Measurements from ENCODE around the gene TCF4. TPM values are rescaled to one million over a fixed set of nuclear protein-coding genes. Genes with fewer than 3 reads are reported as not detected.

Gene TCF4
- total and polyA plus RNA-seq, 2 donors (not counting 1 experiment from before 2014, with no cell fraction given) = 68.5 to 353 TPM

DNA sequence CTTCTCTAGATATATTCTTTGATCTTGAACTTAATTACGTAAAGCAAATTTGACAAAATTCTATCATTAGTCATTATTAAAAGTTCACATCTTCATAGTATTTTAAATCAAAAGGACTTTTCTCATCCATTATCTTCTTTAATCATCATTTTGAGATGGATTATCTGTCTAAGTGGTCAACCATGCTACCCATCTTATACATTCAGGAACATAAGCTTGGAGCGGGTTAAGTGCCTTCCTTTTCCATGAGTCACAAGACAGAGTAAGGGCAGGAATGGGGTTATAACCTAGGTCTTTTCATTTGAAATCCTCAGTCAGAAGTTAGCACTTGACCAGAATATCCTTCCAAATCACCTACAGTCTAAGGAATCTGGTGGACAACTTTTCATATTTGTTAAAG, 297.1 kb downstream of the TCF4 start:
- no peak for DNase-seq
- WGBS (ENCODE audit: insufficient coverage) = no CpG with 5 or more reads among the region's 2 CpGs
- CTCF ChIA-PET = interaction anchor here (0.9 to 1.3 kb wide), 2 partner anchors 36 to 56 kb away, joined by 3 to 4 read pairs; no protein-coding TSS in a partner anchor
- H3K27ac Mint-ChIP-seq = no peak overlapping the region
- Histone ChIP-seq H3K27me3 (replicated peaks in 1 of 4; ENCODE audit: control extremely low read depth in 1 of 4, control insufficient read depth in 3 of 4, insufficient read depth in 4 of 4, low read length in 3 of 4) (no peaks in the 10 kb centered on the region), H3K79me2 (ENCODE audit: control insufficient read depth, insufficient read depth, low read length) (peaks cover 100% of the 10 kb centered on the region), H4K20me1 (ENCODE audit: control insufficient read depth, insufficient read depth, low read length, poor library complexity, severe bottlenecking) (peaks cover 20% of the 10 kb centered on the region), H3K36me3 (replicated peaks in 1 of 2; ENCODE audit: control extremely low read depth in 1 of 2, control insufficient read depth in 1 of 2, extremely low read depth in 1 of 2, insufficient read depth in 2 of 2, low read length in 1 of 2) (peaks cover 0 to 10% of the 10 kb centered on the region in 2 experiments), H3K27ac (ENCODE audit: low read length in 2 of 2) (peak overlapping the region in 1 of 2 donors; percentile 17), H3K4me3 (ENCODE audit: control extremely low read depth in 1 of 5, extremely low read depth in 1 of 5, insufficient read depth in 1 of 5, low read depth in 2 of 5, low read length in 4 of 5) (no peak overlapping the region), H2AFZ (ENCODE audit: insufficient read depth, low read depth, low read length, poor library complexity, severe bottlenecking) (no peak overlapping the region), H3K4me2 (replicated peaks; ENCODE audit: low read depth, low read length, poor library complexity, severe bottlenecking) (no peak overlapping the region), H3K9ac (ENCODE audit: low read length) (no peak overlapping the region), H3K4me1 (ENCODE audit: control insufficient read depth in 2 of 2, insufficient read depth in 2 of 2, low read length in 2 of 2) (peaks cover 14 to 35% of the 10 kb centered on the region in 2 donors), H3K9me3 (ENCODE audit: control extremely low read depth in 1 of 3, control insufficient read depth in 2 of 3, insufficient read depth in 1 of 3, low read length in 2 of 3) (no peaks in the 10 kb centered on the region)
- H3K27me3 Mint-ChIP-seq = no peaks in the 10 kb centered on the region
- H3K9me3 Mint-ChIP-seq (ENCODE audit: insufficient read depth) = no peaks in the 10 kb centered on the region
- TF ChIP-seq CTCF (IDR thresholded peaks at IDR 0.05) (no peak), EZH2 (IDR thresholded peaks at IDR 0.05; ENCODE audit: borderline replicate concordance, insufficient read depth, low read depth, low read length, poor library complexity, severe bottlenecking) (no peak)
- H3K4me3 Mint-ChIP-seq = no peak overlapping the region
- ATAC-seq (ENCODE audit: low read depth) = no peak
- intact Hi-C loops (cut with micrococcal nuclease) = loop anchor here (2.0 kb wide), 1 partner anchor 14 kb away; no protein-coding TSS in a partner anchor
- POLR2A ChIA-PET = no interaction called here
- H3K4me1 Mint-ChIP-seq = peaks cover 79% of the 10 kb centered on the region

DNA sequence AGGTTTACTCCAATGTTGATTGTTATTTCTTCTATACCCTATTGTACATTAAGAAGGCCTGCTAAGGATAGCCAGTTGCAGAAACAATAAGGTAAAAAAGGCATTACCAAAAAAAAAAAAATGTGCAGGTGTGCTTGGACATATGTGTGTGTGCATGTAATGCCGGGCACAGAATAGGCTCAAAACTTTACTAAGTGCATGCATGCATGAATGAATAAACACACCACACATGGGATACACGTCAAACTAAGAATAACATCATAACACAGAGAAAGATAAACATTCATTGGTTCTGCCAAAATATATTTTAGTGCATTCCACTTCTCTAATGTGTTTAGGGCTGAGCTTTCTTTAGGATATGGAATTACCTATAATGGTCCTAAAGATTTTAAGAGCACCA, 298.2 kb downstream of the TCF4 start:
- Histone ChIP-seq H3K4me2 (replicated peaks; ENCODE audit: low read depth, low read length, poor library complexity, severe bottlenecking) (peak overlapping the region; percentile 1), H2AFZ (ENCODE audit: insufficient read depth, low read depth, low read length, poor library complexity, severe bottlenecking) (no peak overlapping the region), H3K4me3 (ENCODE audit: control extremely low read depth in 1 of 5, extremely low read depth in 1 of 5, insufficient read depth in 1 of 5, low read depth in 2 of 5, low read length in 4 of 5) (no peak overlapping the region), H3K79me2 (ENCODE audit: control insufficient read depth, insufficient read depth, low read length) (peaks cover 100% of the 10 kb centered on the region), H3K9ac (ENCODE audit: low read length) (no peak overlapping the region), H3K9me3 (ENCODE audit: control extremely low read depth in 1 of 3, control insufficient read depth in 2 of 3, insufficient read depth in 1 of 3, low read length in 2 of 3) (no peaks in the 10 kb centered on the region), H3K4me1 (ENCODE audit: control insufficient read depth in 2 of 2, insufficient read depth in 2 of 2, low read length in 2 of 2) (peaks cover 14 to 35% of the 10 kb centered on the region in 2 donors), H4K20me1 (ENCODE audit: control insufficient read depth, insufficient read depth, low read length, poor library complexity, severe bottlenecking) (peaks cover 20% of the 10 kb centered on the region), H3K27me3 (replicated peaks in 1 of 4; ENCODE audit: control extremely low read depth in 1 of 4, control insufficient read depth in 3 of 4, insufficient read depth in 4 of 4, low read length in 3 of 4) (no peaks in the 10 kb centered on the region), H3K27ac (ENCODE audit: low read length in 2 of 2) (peak overlapping the region in 1 of 2 donors; percentile 17), H3K36me3 (replicated peaks in 1 of 2; ENCODE audit: control extremely low read depth in 1 of 2, control insufficient read depth in 1 of 2, extremely low read depth in 1 of 2, insufficient read depth in 2 of 2, low read length in 1 of 2) (peaks cover 0 to 6% of the 10 kb centered on the region in 2 experiments)
- H3K4me3 Mint-ChIP-seq = peak overlapping the region; percentile 46
- ChIA-PET POLR2A (no interaction called here), CTCF (no interaction called here)
- no peaks in the 10 kb centered on the region for H3K9me3 Mint-ChIP-seq (ENCODE audit: insufficient read depth)
- TF ChIP-seq EZH2 (IDR thresholded peaks at IDR 0.05; ENCODE audit: borderline replicate concordance, insufficient read depth, low read depth, low read length, poor library complexity, severe bottlenecking) = no peak
- TF ChIP-seq CTCF (IDR thresholded peaks at IDR 0.05) = no peak
- H3K27me3 Mint-ChIP-seq = no peaks in the 10 kb centered on the region
- peak overlapping the region; percentile 59 for H3K27ac Mint-ChIP-seq
- DNase-seq = no peak
- H3K4me1 Mint-ChIP-seq = peaks cover 81% of the 10 kb centered on the region
- intact Hi-C loops (cut with micrococcal nuclease) = loop anchor here (2.0 to 5.0 kb wide), 2 partner anchors 13 to 33 kb away; no protein-coding TSS in a partner anchor
- ATAC-seq (ENCODE audit: low read depth) = peak; percentile 31
- WGBS (ENCODE audit: insufficient coverage) = no CpG with 5 or more reads among the region's 2 CpGs

Data from B cell (primary cell).